HL-60 (cell line): ENCODE results near the gene KCNK7.

ENCODE experiments used
- DNase-seq, 2 experiments: peaks; one replicate each; pipeline ENCODE4 v3.0.0-alpha.2; 2010 to 2020; ENCODE audit warnings: low read depth in 1 of 2, low spot score in 1 of 2
- H3K27ac ChIP-seq: fragments of 250-450 bp; sonication (Bioruptor Pico); replicated peaks from 2 replicates; pipeline ENCODE4 v1.5.1; 2020; ENCODE audit warnings: mild to moderate bottlenecking, moderate library complexity
- H3K27me3 ChIP-seq: fragments of 250-450 bp; sonication (Bioruptor Pico); 2 replicates; pipeline ENCODE4 v1.5.1; 2021; ENCODE audit warnings: mild to moderate bottlenecking, moderate library complexity; ENCODE audit not compliant: insufficient read depth, poor library complexity, severe bottlenecking
- H3K4me3 ChIP-seq: replicated peaks from 2 replicates; pipeline ENCODE4 v1.5.1; 2011; ENCODE audit warnings: mild to moderate bottlenecking, control low read depth, low read length; ENCODE audit not compliant: insufficient read depth
- GABPA ChIP-seq: IDR thresholded peaks from 2 replicates; pipeline ENCODE4 v1.6.1; 2012; ENCODE audit warnings: low read depth
- POLR2AphosphoS5 ChIP-seq: IDR thresholded peaks from 2 replicates; pipeline ENCODE4 v1.6.1; 2012; ENCODE audit warnings: low read depth
- SPI1 ChIP-seq: IDR thresholded peaks from 2 replicates; pipeline ENCODE4 v1.6.1; 2012; ENCODE audit warnings: low read depth, mild to moderate bottlenecking, borderline replicate concordance
- TF ChIP-seq, protein P1 (sequence below): IDR thresholded peaks from one replicate; pipeline ENCODE4 v1.5.1; 2011; ENCODE audit warnings: low read length, control low read depth, inconsistent platforms; ENCODE audit not compliant: insufficient read depth
- TF ChIP-seq, protein P2 (sequence below): IDR thresholded peaks from 2 replicates; pipeline ENCODE4 v1.6.1; 2012; ENCODE audit warnings: low read depth; ENCODE audit not compliant: insufficient replicate concordance

KCNK7 gene

DNA sequence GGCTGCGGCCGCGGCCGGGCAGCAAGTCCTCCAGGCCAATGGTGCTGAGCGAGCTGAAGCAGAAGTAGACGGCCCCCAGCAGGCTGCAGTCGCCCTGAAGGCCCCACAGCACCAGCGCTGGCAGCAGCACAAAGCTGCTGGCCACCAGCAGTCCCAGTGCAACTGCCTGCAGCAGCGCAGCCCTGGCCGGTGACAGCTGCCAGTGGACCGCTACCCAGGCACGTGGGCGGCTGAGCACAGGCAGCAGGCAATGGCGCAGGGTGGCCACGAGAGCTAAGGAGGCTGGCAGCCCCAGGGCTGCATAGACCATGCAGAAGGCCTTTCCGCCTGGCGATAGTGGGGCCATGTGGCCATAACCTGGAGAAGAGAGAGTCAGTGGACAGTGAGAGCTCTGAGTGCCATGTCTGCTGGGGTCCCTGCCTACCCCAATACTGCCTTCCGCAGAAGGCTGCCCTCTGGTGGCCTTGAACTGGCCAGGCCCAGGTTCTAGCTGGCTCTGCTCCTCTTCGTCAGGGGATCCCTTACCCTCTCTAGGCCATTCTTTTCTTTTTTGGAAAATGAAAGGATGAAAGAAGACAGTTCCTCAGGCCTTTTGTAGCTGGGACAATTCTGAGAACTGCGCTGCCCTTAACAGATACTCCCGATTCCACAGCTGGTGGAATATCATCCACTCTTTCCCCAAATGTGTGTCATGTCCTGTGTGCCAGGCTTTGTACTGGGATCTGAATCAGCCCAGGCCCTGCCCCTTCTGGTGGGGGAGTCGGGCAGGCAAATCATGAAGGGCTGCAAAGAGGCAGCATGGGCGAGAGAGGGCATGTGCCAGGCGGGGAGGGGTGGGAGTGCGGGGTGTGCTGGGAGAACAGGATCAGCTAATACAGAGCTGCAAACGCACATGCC lies 1.8 kb downstream of the KCNK7 start:
- TF ChIP-seq SPI1 (no peak), GABPA (no peak), POLR2AphosphoS5 (0 out of 2 replicates have a peak, but pooled peaks have one; percentile 29)
- TF ChIP-seq, protein P1, sequence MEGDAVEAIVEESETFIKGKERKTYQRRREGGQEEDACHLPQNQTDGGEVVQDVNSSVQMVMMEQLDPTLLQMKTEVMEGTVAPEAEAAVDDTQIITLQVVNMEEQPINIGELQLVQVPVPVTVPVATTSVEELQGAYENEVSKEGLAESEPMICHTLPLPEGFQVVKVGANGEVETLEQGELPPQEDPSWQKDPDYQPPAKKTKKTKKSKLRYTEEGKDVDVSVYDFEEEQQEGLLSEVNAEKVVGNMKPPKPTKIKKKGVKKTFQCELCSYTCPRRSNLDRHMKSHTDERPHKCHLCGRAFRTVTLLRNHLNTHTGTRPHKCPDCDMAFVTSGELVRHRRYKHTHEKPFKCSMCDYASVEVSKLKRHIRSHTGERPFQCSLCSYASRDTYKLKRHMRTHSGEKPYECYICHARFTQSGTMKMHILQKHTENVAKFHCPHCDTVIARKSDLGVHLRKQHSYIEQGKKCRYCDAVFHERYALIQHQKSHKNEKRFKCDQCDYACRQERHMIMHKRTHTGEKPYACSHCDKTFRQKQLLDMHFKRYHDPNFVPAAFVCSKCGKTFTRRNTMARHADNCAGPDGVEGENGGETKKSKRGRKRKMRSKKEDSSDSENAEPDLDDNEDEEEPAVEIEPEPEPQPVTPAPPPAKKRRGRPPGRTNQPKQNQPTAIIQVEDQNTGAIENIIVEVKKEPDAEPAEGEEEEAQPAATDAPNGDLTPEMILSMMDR, result peak; percentile 69
- TF ChIP-seq, protein P2, sequence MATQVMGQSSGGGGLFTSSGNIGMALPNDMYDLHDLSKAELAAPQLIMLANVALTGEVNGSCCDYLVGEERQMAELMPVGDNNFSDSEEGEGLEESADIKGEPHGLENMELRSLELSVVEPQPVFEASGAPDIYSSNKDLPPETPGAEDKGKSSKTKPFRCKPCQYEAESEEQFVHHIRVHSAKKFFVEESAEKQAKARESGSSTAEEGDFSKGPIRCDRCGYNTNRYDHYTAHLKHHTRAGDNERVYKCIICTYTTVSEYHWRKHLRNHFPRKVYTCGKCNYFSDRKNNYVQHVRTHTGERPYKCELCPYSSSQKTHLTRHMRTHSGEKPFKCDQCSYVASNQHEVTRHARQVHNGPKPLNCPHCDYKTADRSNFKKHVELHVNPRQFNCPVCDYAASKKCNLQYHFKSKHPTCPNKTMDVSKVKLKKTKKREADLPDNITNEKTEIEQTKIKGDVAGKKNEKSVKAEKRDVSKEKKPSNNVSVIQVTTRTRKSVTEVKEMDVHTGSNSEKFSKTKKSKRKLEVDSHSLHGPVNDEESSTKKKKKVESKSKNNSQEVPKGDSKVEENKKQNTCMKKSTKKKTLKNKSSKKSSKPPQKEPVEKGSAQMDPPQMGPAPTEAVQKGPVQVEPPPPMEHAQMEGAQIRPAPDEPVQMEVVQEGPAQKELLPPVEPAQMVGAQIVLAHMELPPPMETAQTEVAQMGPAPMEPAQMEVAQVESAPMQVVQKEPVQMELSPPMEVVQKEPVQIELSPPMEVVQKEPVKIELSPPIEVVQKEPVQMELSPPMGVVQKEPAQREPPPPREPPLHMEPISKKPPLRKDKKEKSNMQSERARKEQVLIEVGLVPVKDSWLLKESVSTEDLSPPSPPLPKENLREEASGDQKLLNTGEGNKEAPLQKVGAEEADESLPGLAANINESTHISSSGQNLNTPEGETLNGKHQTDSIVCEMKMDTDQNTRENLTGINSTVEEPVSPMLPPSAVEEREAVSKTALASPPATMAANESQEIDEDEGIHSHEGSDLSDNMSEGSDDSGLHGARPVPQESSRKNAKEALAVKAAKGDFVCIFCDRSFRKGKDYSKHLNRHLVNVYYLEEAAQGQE, result no peak
- no peak for DNase-seq
- H3K27me3 ChIP-seq, result no peaks in the 10 kb centered on the region
- no peak overlapping the region for H3K4me3 ChIP-seq
- no peak overlapping the region for H3K27ac ChIP-seq

DNA sequence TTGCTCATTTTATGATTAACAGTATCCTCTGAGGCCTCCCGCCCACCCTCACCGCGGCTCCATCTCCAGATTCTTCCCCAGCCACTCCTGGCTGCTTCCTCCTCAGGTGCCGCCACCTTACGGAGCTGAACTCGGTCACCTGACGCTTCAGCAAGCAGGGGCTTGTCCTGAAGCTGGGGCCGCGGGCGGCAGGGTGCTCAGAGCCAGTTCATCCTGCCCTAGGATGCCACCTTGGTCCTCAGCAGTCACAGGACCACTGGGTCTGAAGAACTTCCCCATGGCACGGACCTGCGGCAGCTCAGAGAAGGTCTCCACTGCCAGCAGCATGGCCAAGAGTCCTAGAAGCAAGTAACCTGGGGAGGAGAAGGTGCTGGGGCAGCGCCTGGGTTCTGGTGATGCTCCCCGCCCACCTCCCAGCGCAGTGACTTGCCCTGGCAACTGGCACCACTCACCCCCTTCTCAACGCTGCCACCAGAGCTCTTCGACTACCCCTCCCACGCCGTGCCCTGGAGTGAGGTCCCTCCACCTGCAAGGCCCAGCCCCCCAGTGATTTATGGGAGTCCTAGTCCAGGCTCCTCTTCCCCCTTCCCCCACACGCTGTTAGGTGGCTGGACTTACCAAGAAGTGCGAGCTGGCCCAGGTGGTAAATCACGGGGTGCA lies 2.6 kb downstream of the KCNK7 start:
- Histone ChIP-seq H3K4me3 (no peak overlapping the region), H3K27ac (no peak overlapping the region), H3K27me3 (no peaks in the 10 kb centered on the region)
- DNase-seq, result no peak
- no peak for TF ChIP-seq POLR2AphosphoS5
- TF ChIP-seq GABPA, result no peak
- no peak for TF ChIP-seq SPI1
- TF ChIP-seq, protein P2, result no peak
- TF ChIP-seq, protein P1, result no peak

DNA sequence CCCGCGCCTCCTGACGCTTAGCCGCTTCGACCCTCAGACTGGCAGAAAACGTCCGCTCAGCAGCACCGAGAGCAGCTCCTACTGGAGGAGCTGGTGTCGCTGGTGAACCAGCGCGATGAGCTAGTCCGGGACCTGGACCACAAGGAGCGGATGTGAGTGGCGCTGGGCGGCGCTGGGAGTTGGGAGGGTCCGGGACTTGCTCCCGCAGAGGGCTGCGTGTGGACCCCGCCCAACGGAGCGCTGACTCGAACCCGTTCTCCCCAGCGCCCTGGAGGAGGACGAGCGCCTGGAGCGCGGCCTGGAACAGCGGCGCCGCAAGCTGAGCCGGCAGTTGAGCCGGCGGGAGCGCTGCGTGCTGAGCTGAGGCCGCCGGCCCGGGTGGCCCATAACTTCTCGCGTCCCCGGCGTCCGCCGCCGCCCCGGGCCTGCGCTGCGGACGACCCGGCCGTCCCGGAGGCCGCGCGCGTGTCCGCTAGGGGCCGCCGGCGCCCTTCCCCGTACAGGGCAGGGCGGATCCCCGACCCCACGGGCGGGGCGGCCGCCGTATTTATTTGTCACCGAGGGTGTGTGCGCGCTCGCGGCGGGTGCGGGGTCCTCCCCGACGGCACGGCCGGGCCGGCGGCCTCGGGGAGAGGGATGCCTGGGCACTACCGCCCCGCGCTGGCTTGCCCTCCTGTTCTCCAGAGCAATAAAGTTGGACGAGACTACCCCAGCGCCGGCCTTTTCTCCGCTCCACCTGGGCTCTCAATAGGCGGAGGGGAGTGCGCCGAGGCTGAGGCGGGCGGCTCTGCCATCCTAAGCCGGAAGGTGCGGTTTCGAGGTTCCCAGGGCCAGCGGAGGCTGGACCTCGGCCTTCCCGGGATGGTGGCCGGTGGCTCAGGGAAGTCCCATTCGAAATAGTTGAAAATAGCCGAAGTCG lies 3.4 kb downstream of the KCNK7 start:
- TF ChIP-seq SPI1 (no peak), POLR2AphosphoS5 (no peak), GABPA (no peak)
- TF ChIP-seq, protein P1, result no peak
- TF ChIP-seq, protein P2, result no peak
- H3K27me3 ChIP-seq, result no peaks in the 10 kb centered on the region
- H3K4me3 ChIP-seq, result no peak overlapping the region
- H3K27ac ChIP-seq, result no peak overlapping the region
- no peak for DNase-seq
